Liver (tissue), 9 donors: ENCODE measurements around the gene LGR5. TPM values are rescaled to one million over a fixed set of nuclear protein-coding genes. Genes with fewer than 3 reads are reported as not detected.

Source experiments
- DNase-seq: peaks from one replicate; pipeline ENCODE4 v3.0.0-alpha.2; 2017; ENCODE audit warnings: low spot score
- H3K27ac ChIP-seq, 2 donors: one replicate each; pipeline ENCODE4 v1.7.0; 2013; ENCODE audit warnings: inconsistent platforms in 2 of 2, low read length in 2 of 2, control low read depth in 1 of 2, low read depth in 1 of 2, mild to moderate bottlenecking in 1 of 2
- H3K27me3 ChIP-seq, 4 donors: one replicate each; pipeline versions ENCODE4 v1.6.1 to v1.7.0; 2013; ENCODE audit warnings: low read length in 3 of 4, inconsistent platforms in 1 of 4, mild to moderate bottlenecking in 1 of 4, moderate library complexity in 1 of 4; ENCODE audit not compliant: control insufficient read depth in 4 of 4, insufficient read depth in 4 of 4
- H3K36me3 ChIP-seq, 4 donors: one replicate each; pipeline versions ENCODE4 v1.6.1 to v1.7.0; 2013; ENCODE audit warnings: low read length in 3 of 4, mild to moderate bottlenecking in 3 of 4, low read depth in 1 of 4, moderate library complexity in 1 of 4; ENCODE audit not compliant: control insufficient read depth in 4 of 4, insufficient read depth in 3 of 4
- H3K4me1 ChIP-seq, 4 donors: one replicate each; pipeline versions ENCODE4 v1.6.1 to v1.7.0; 2013; ENCODE audit warnings: low read length in 3 of 4, mild to moderate bottlenecking in 3 of 4, moderate library complexity in 1 of 4; ENCODE audit not compliant: control insufficient read depth in 4 of 4, insufficient read depth in 4 of 4
- H3K4me3 ChIP-seq, 3 donors: one replicate each; pipeline versions ENCODE4 v1.6.1 to v1.7.0; 2013; ENCODE audit warnings: low read length in 3 of 3, control low read depth in 1 of 3, low read depth in 1 of 3, mild to moderate bottlenecking in 1 of 3
- H3K9ac ChIP-seq, 2 donors: one replicate each; pipeline ENCODE4 v1.7.0; 2013; ENCODE audit warnings: low read length in 2 of 2, mild to moderate bottlenecking in 2 of 2, moderate library complexity in 2 of 2, control low read depth in 1 of 2, low read depth in 1 of 2
- H3K9me3 ChIP-seq, 4 donors: one replicate each; pipeline versions ENCODE4 v1.6.1 to v1.7.0; 2013; ENCODE audit warnings: low read length in 3 of 4; ENCODE audit not compliant: control insufficient read depth in 4 of 4
- ATF3 ChIP-seq: IDR thresholded peaks from 2 replicates; pipeline ENCODE4 v1.6.1; 2016; ENCODE audit warnings: antibody characterized with exemption
- CTCF ChIP-seq: fragments of 150-350 bp; IDR thresholded peaks from 2 replicates; pipeline ENCODE4 v1.5.1; 2017; ENCODE audit warnings: improper control_type of control experiment, low read depth, low read length; ENCODE audit not compliant: missing input control
- EGR1 ChIP-seq, 2 donors: IDR thresholded peaks; 2 replicates each; pipeline ENCODE4 v1.6.1; 2016 to 2018; ENCODE audit warnings: antibody characterized with exemption in 2 of 2, low read depth in 2 of 2
- FOXA1 ChIP-seq: IDR thresholded peaks from 2 replicates; pipeline ENCODE4 v1.6.1; 2016; ENCODE audit warnings: antibody characterized with exemption
- FOXA2 ChIP-seq: IDR thresholded peaks from 2 replicates; pipeline ENCODE4 v1.6.1; 2016; ENCODE audit warnings: antibody characterized with exemption
- GABPA ChIP-seq, 2 donors: IDR thresholded peaks in 1 of 2; conservative IDR thresholded peaks in 1 of 2; 2 replicates each; pipeline ENCODE4 v1.6.1; 2016; ENCODE audit warnings: antibody characterized with exemption in 2 of 2, mild to moderate bottlenecking in 1 of 2, moderate library complexity in 1 of 2
- HNF4A ChIP-seq, 2 donors: conservative IDR thresholded peaks; 2 replicates each; pipeline ENCODE4 v1.6.1; 2016; ENCODE audit warnings: antibody characterized with exemption in 2 of 2, mild to moderate bottlenecking in 2 of 2
- HNF4G ChIP-seq: IDR thresholded peaks from 2 replicates; pipeline ENCODE4 v1.6.1; 2016; ENCODE audit warnings: antibody characterized with exemption
- JUND ChIP-seq, 2 donors: IDR thresholded peaks; 2 replicates each; pipeline ENCODE4 v1.6.1; 2016; ENCODE audit warnings: antibody characterized with exemption in 2 of 2
- MAX ChIP-seq: IDR thresholded peaks from 2 replicates; pipeline ENCODE4 v1.6.1; 2016; ENCODE audit warnings: antibody characterized with exemption
- NR2F2 ChIP-seq: IDR thresholded peaks from 2 replicates; pipeline ENCODE4 v1.6.1; 2016; ENCODE audit warnings: antibody characterized with exemption
- RAD21 ChIP-seq, 2 donors: IDR thresholded peaks; 2 replicates each; pipeline ENCODE4 v1.6.1; 2016; ENCODE audit warnings: antibody characterized with exemption in 2 of 2, mild to moderate bottlenecking in 2 of 2
- REST ChIP-seq: IDR thresholded peaks from 2 replicates; pipeline ENCODE4 v1.6.1; 2016; ENCODE audit warnings: antibody characterized with exemption, mild to moderate bottlenecking
- RXRA ChIP-seq, 2 donors: IDR thresholded peaks; 2 replicates each; pipeline ENCODE4 v1.6.1; 2017 to 2018; ENCODE audit warnings: antibody characterized with exemption in 2 of 2, mild to moderate bottlenecking in 1 of 2
- SP1 ChIP-seq: IDR thresholded peaks from 2 replicates; pipeline ENCODE4 v1.6.1; 2018; ENCODE audit warnings: antibody characterized with exemption, mild to moderate bottlenecking
- TAF1 ChIP-seq: conservative IDR thresholded peaks from 2 replicates; pipeline ENCODE4 v1.6.1; 2016; ENCODE audit warnings: antibody characterized with exemption, mild to moderate bottlenecking
- YY1 ChIP-seq: IDR thresholded peaks from 2 replicates; pipeline ENCODE4 v1.6.1; 2016; ENCODE audit warnings: antibody characterized with exemption, mild to moderate bottlenecking
- WGBS: extraction: QIAGEN DNeasy Blood & Tissue Kit; methylation state at CpG from one replicate; pipeline ENCODE4 v1.1.7; 2013; 5-methylcytosine and 5-hydroxymethylcytosine counted together
- polyA plus RNA-seq, 2 donors: library from polyadenylated mRNA; stranded (reverse) in 1 of 2; unstranded in 1 of 2; fragments of 200-250 nt in 1 of 2; fragments of >200 nt in 1 of 2; fragmentation: Nextera tagmentation in 1 of 2; extraction: Ambion mirVana in 1 of 2; gene quantifications; one replicate each; pipeline versions ENCODE4 v1.2.1 to v1.2.3, GENCODE V29; 2013 to 2015
- total RNA-seq, 2 donors: library from RNA; depleted of rRNA; stranded (reverse); fragments of >200 nt; gene quantifications; one replicate each; pipeline ENCODE4 v1.2.3, GENCODE V29; 2014
- TF ChIP-seq, protein P1 (sequence below): IDR thresholded peaks from 2 replicates; pipeline ENCODE4 v1.6.1; 2016; ENCODE audit warnings: antibody characterized with exemption
- donor health status: healthy.
- donor health status: healthy.
- donor health status: healthy.
- donor health status: healthy.
- donor health status: healthy.

Gene LGR5
- total and polyA plus RNA-seq, 4 donors = 0.17 to 0.99 (median 0.82) TPM

DNA sequence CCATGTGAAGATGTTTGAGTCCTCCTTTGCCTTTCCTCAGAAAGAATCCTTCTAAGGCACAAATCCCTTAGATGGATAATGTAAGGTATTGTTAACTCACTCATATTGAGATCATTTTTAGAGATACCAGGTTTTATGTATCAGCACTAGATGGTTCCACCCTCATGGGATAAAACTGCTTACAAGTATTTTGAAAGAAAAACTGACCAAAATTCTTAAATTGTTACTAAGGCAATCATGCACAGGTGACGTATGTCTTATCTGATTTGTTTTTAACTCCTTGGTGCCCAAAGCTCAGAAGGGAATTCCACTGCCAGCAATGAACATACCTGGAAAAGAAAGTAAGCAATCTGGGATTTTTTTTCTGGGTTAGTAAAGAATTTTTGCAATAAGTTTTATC, 145.6 kb downstream of the LGR5 start:
- Histone ChIP-seq H3K27ac (no peak overlapping the region), H3K9ac (no peak overlapping the region), H3K4me3 (no peak overlapping the region), H3K4me1 (peaks cover 0 to 1% (median 0%) of the 10 kb centered on the region in 4 donors), H3K36me3 (no peaks in the 10 kb centered on the region), H3K9me3 (no peaks in the 10 kb centered on the region), H3K27me3 (no peaks in the 10 kb centered on the region)
- TF ChIP-seq YY1 (no peak), FOXA1 (no peak), GABPA (IDR thresholded peaks at IDR 0.05 in 1 of 2, conservative IDR thresholded peaks at IDR 0.05 in 1 of 2) (no peak), RAD21 (IDR thresholded peaks at IDR 0.05) (no peak), ATF3 (no peak), HNF4A (conservative IDR thresholded peaks at IDR 0.05) (no peak), FOXA2 (no peak), HNF4G (no peak), MAX (no peak), CTCF (no peak), REST (no peak)
- 41% methylated on average over 1 of the region's 1 CpG for WGBS
- no peak for DNase-seq

DNA sequence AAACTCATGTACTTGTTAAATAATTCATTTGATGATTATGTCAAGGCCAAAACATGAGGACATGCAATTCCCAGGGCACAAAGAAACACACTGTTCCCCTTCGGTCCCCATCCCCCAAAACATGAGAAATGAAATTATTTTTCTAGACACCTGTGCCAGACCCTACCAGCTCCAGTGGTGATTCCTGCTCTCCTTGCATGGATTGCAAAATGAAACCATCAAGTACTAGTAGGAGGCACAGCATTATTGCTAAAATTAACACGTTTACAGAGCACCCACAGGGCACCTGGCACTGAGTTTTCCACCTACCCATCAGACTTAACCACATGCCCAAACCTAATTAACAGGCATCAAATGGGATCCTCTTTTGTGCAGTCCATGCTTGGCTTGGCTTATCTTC, 147.4 kb downstream of the LGR5 start:
- no peak for TF ChIP-seq SP1
- no peak for TF ChIP-seq MAX
- TF ChIP-seq GABPA (IDR thresholded peaks at IDR 0.05 in 1 of 2, conservative IDR thresholded peaks at IDR 0.05 in 1 of 2) = no peak
- no peak for TF ChIP-seq ATF3
- no peak for TF ChIP-seq TAF1
- no peak for TF ChIP-seq RAD21 (IDR thresholded peaks at IDR 0.05)
- TF ChIP-seq FOXA1 = no peak
- TF ChIP-seq FOXA2 = no peak
- TF ChIP-seq, protein P1, sequence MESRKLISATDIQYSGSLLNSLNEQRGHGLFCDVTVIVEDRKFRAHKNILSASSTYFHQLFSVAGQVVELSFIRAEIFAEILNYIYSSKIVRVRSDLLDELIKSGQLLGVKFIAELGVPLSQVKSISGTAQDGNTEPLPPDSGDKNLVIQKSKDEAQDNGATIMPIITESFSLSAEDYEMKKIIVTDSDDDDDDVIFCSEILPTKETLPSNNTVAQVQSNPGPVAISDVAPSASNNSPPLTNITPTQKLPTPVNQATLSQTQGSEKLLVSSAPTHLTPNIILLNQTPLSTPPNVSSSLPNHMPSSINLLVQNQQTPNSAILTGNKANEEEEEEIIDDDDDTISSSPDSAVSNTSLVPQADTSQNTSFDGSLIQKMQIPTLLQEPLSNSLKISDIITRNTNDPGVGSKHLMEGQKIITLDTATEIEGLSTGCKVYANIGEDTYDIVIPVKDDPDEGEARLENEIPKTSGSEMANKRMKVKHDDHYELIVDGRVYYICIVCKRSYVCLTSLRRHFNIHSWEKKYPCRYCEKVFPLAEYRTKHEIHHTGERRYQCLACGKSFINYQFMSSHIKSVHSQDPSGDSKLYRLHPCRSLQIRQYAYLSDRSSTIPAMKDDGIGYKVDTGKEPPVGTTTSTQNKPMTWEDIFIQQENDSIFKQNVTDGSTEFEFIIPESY = no peak
- no peak for TF ChIP-seq HNF4A (conservative IDR thresholded peaks at IDR 0.05)
- TF ChIP-seq JUND (IDR thresholded peaks at IDR 0.05) = no peak
- TF ChIP-seq HNF4G = no peak
- no peak for TF ChIP-seq YY1
- TF ChIP-seq REST = no peak
- no peak for TF ChIP-seq RXRA (IDR thresholded peaks at IDR 0.05)
- TF ChIP-seq NR2F2 = no peak
- TF ChIP-seq EGR1 (IDR thresholded peaks at IDR 0.05; ENCODE audit: low read depth in 2 of 2) = no peak
- peaks cover 0 to 1% (median 0%) of the 10 kb centered on the region in 4 donors for H3K4me1 ChIP-seq
- no peaks in the 10 kb centered on the region for H3K27me3 ChIP-seq
- DNase-seq = no peak
- WGBS = 78% methylated on average over 2 of the region's 2 CpGs
- no peak overlapping the region for H3K9ac ChIP-seq
- H3K27ac ChIP-seq = no peak overlapping the region
- no peaks in the 10 kb centered on the region for H3K36me3 ChIP-seq
- no peaks in the 10 kb centered on the region for H3K9me3 ChIP-seq
- no peak overlapping the region for H3K4me3 ChIP-seq
